RPMI8226 (cell line): ENCODE measurements around the gene SLC35D3.
"Not testable (repeated sequence)": the region's sequence is repeated elsewhere in the genome, so short reads cannot be mapped to it uniquely, and the experiment has no call there.

ENCODE experiments used
- DNase-seq: peaks from one replicate; pipeline ENCODE4 v3.0.0-alpha.2; 2015

SLC35D3 gene

GRCh38 chr6:136967876-136968752 is 46.0 kb downstream of the SLC35D3 start:
- peak; percentile 72 for DNase-seq

- DNase-seq = no peak
These were observed 46.7 kb downstream of the SLC35D3 start for GRCh38 chr6:136968837-136969236.

- DNase-seq = no peak
These were observed 47.3 kb downstream of the SLC35D3 start for GRCh38 chr6:136969433-136969832.

GRCh38 chr6:136969930-136970329 is 47.8 kb downstream of the SLC35D3 start:
- no peak for DNase-seq

- no peak for DNase-seq
These were observed 49.5 kb downstream of the SLC35D3 start for GRCh38 chr6:136971609-136972008.

GRCh38 chr6:136973781-136974180 is 51.7 kb downstream of the SLC35D3 start:
- not testable (repeated sequence) for DNase-seq
